GM23338 (cell line): ENCODE measurements around the gene DLG2. TPM values are rescaled to one million over a fixed set of nuclear protein-coding genes. Genes with fewer than 3 reads are reported as not detected.

Experiments used
- ATAC-seq: fragments of 200-7000 bp; cut with Tn5 transposase; 3 replicates; pipeline ENCODE4 v1.9.1; 2020
- DNase-seq: peaks from one replicate; pipeline ENCODE4 v3.0.0-alpha.2; 2015; ENCODE audit warnings: low spot score
- H2AFZ ChIP-seq: fragments of 200-600 bp; sonication (generic); 2 replicates; pipeline ENCODE4 v1.8.0; 2016; ENCODE audit warnings: antibody characterized with exemption, mild to moderate bottlenecking, moderate library complexity
- H3F3A ChIP-seq: fragments of 200-600 bp; sonication (generic); replicated peaks from 2 replicates; pipeline ENCODE4 v1.8.0; 2017; ENCODE audit warnings: antibody characterized with exemption, mixed run types, low read depth
- H3K27ac ChIP-seq: fragments of 200-600 bp; sonication (generic); 2 replicates; pipeline ENCODE4 v1.6.1; 2016; ENCODE audit warnings: low read depth
- H3K27me3 ChIP-seq: fragments of 200-600 bp; sonication (generic); 2 replicates; pipeline ENCODE4 v1.8.0; 2016; ENCODE audit warnings: mild to moderate bottlenecking, mixed run types, moderate library complexity; ENCODE audit not compliant: insufficient read depth
- H3K36me3 ChIP-seq: fragments of 200-600 bp; sonication (generic); 2 replicates; pipeline ENCODE4 v1.8.0; 2016; ENCODE audit warnings: mild to moderate bottlenecking; ENCODE audit not compliant: insufficient read depth
- H3K4me1 ChIP-seq: fragments of 200-600 bp; sonication (generic); 2 replicates; pipeline ENCODE4 v1.8.0; 2016; ENCODE audit warnings: mild to moderate bottlenecking, moderate library complexity; ENCODE audit not compliant: insufficient read depth
- H3K4me2 ChIP-seq: fragments of 200-600 bp; sonication (generic); 2 replicates; pipeline ENCODE4 v1.7.1; 2017; ENCODE audit warnings: mixed run types
- H3K4me3 ChIP-seq: fragments of 200-600 bp; sonication (generic); 2 replicates; pipeline ENCODE4 v1.6.1; 2016; ENCODE audit warnings: mixed run types
- H3K79me2 ChIP-seq: fragments of 200-600 bp; sonication (generic); replicated peaks from 2 replicates; pipeline ENCODE4 v1.8.0; 2017; ENCODE audit warnings: mild to moderate bottlenecking; ENCODE audit not compliant: insufficient read depth
- H3K9me2 ChIP-seq: fragments of 200-600 bp; sonication (generic); 2 replicates; pipeline ENCODE4 v1.8.0; 2017; ENCODE audit not compliant: insufficient read depth
- H4K20me1 ChIP-seq: fragments of 200-600 bp; sonication (generic); replicated peaks from 2 replicates; pipeline ENCODE4 v1.8.0; 2017; ENCODE audit warnings: mild to moderate bottlenecking; ENCODE audit not compliant: insufficient read depth
- H3K27ac Mint-ChIP-seq: 2 replicates; pipeline ENCODE4 v1.8.0; 2020; ENCODE audit warnings: inconsistent platforms, mild to moderate bottlenecking, moderate library complexity, mixed read lengths
- H3K27me3 Mint-ChIP-seq: 3 replicates; pipeline ENCODE4 v1.8.0; 2022; ENCODE audit warnings: low read depth, mild to moderate bottlenecking, moderate library complexity, mixed read lengths, inconsistent platforms; ENCODE audit not compliant: insufficient read depth, poor library complexity
- H3K36me3 Mint-ChIP-seq: 3 replicates; pipeline ENCODE4 v1.8.0; 2021; ENCODE audit warnings: low read depth, mild to moderate bottlenecking, inconsistent platforms, moderate library complexity, mixed read lengths
- H3K4me1 Mint-ChIP-seq: 3 replicates; pipeline ENCODE4 v1.8.0; 2020; ENCODE audit warnings: mild to moderate bottlenecking, inconsistent platforms, mixed read lengths
- H3K4me3 Mint-ChIP-seq: 3 replicates; pipeline ENCODE4 v1.8.0; 2021; ENCODE audit warnings: moderate library complexity, mild to moderate bottlenecking, inconsistent platforms, mixed read lengths
- H3K9me3 Mint-ChIP-seq: 3 replicates; pipeline ENCODE4 v1.8.0; 2020; ENCODE audit warnings: moderate library complexity, mild to moderate bottlenecking, inconsistent platforms, mixed read lengths
- ETS1 ChIP-seq: IDR thresholded peaks from 2 replicates; pipeline ENCODE4 v1.6.1; 2016; ENCODE audit warnings: antibody characterized with exemption
- EZH2phosphoT487 ChIP-seq: fragments of 200-600 bp; sonication (generic); IDR thresholded peaks from one replicate; pipeline ENCODE4 v1.8.1; 2018; ENCODE audit warnings: antibody characterized with exemption; ENCODE audit not compliant: unreplicated experiment
- JUNB ChIP-seq: IDR thresholded peaks from one replicate; pipeline ENCODE4 v1.6.1; 2016; ENCODE audit warnings: antibody characterized with exemption; ENCODE audit not compliant: unreplicated experiment
- REST ChIP-seq: IDR thresholded peaks from one replicate; pipeline ENCODE4 v1.6.1; 2018; ENCODE audit warnings: antibody characterized with exemption; ENCODE audit not compliant: unreplicated experiment
- ZNF114 ChIP-seq: fragments of 250-450 bp; sonication (Bioruptor Pico); IDR thresholded peaks from 2 replicates; pipeline ENCODE4 v1.5.0; 2020; ENCODE audit warnings: mild to moderate bottlenecking, moderate library complexity
- ZNF331 ChIP-seq: fragments of 250-450 bp; sonication (Bioruptor Pico); IDR thresholded peaks from 2 replicates; pipeline ENCODE4 v1.5.0; 2020; ENCODE audit warnings: low read depth, mild to moderate bottlenecking, moderate library complexity
- ZNF462 ChIP-seq: fragments of 250-450 bp; sonication (Bioruptor Pico); IDR thresholded peaks from 2 replicates; pipeline ENCODE4 v1.5.0; 2020; ENCODE audit warnings: mild to moderate bottlenecking, moderate library complexity
- polyA plus RNA-seq: library from polyadenylated mRNA; unstranded; fragments of >200 nt; fragmentation: Nextera tagmentation; extraction: Ambion mirVana; gene quantifications from 2 replicates; pipeline ENCODE4 v1.2.1, GENCODE V29; 2016
- total RNA-seq: library from RNA; depleted of rRNA; stranded (reverse); fragments of >200 nt; shearing (Covaris generic); gene quantifications from 2 replicates; pipeline ENCODE4 v1.2.3, GENCODE V29; 2014

Gene DLG2
- total and polyA plus RNA-seq, 2 experiments from 2014 or later, result 19.8 to 21.5 TPM

- TF ChIP-seq REST (no peak), ZNF331 (CRISPR knock-in tag) (no peak), EZH2phosphoT487 (no peak)
These were observed 1761.3 kb downstream of the DLG2 start (continued) for GRCh38 chr11:83865636-83866461.

GRCh38 chr11:83864412-83865057 lies 1762.6 kb downstream of the DLG2 start:
- Mint-ChIP-seq H3K4me1 (no peaks in the 10 kb centered on the region), H3K27me3 (no peaks in the 10 kb centered on the region), H3K4me3 (no peak overlapping the region), H3K9me3 (peaks cover 9% of the 10 kb centered on the region), H3K36me3 (peaks cover 6% of the 10 kb centered on the region; the same call in 2 of the 3 replicates), H3K27ac (no peak overlapping the region)
- H3F3A ChIP-seq, result no peaks in the 10 kb centered on the region
- no peak overlapping the region for H2AFZ ChIP-seq
- no peak overlapping the region for H3K4me2 ChIP-seq
- H3K36me3 ChIP-seq, result no peaks in the 10 kb centered on the region
- H3K4me1 ChIP-seq, result no peaks in the 10 kb centered on the region
- no peaks in the 10 kb centered on the region for H3K27me3 ChIP-seq
- no peak overlapping the region for H3K27ac ChIP-seq
- no peaks in the 10 kb centered on the region for H4K20me1 ChIP-seq
- 0 out of 2 replicates have a peak, but pooled peaks cover 8% of the 10 kb centered on the region for H3K9me2 ChIP-seq
- no peaks in the 10 kb centered on the region for H3K79me2 ChIP-seq
- TF ChIP-seq REST (no peak), ZNF114 (no peak), ETS1 (no peak), ZNF462 (CRISPR knock-in tag) (no peak), ZNF331 (CRISPR knock-in tag) (no peak), JUNB (no peak)
- no peak for DNase-seq
- ATAC-seq, result no peak
- no peak overlapping the region for H3K4me3 ChIP-seq
